Measurements from ENCODE around the gene PARN. TPM values are rescaled to one million over a fixed set of nuclear protein-coding genes. Genes with fewer than 3 reads are reported as not detected.
"Not testable (repeated sequence)": the region's sequence is repeated elsewhere in the genome, so short reads cannot be mapped to it uniquely, and the experiment has no call there.

Gene PARN
- total and polyA plus RNA-seq, 2 of the 8 experiments (the other 6 are each of a cell fraction or from before 2014, with no cell fraction given), result 24.5 to 44.6 TPM

DNA sequence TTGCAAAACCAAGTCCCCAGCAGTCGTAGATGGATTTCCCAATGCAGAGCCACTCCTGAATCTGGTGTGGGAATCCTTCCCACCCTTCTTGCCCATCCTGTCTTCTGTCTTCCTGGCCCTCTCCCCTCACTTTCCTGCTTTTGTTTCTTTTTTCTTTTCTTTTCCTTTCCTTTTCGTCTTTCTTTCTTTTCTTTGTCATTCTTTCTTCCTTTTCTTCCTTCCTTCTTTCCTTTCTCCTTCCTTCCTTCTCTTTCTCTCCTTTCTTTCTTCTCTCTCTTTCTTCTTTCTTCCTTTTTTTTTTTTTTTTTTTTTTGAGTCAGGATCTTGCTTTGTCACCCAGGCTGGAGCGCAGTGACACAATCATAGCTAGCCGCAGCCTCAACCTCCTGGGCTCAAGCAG, 209.8 kb downstream of the PARN start:
- 49% methylated on average over 3 of the region's 4 CpGs; no CpG with 5 or more reads in 1 of the 2 experiments for WGBS, 2 experiments (ENCODE audit: extremely low coverage in 1 of 2, insufficient coverage in 1 of 2, insufficient read length in 1 of 2, insufficient replicate concordance in 2 of 2, low coverage in 1 of 2, low lambda C conversion rate in 2 of 2, missing lambda C conversion rate in 1 of 2)
- H3K23me2 ChIP-seq (ENCODE audit: low read depth, low read length); H3K36me3 ChIP-seq (ENCODE audit: control insufficient read depth in 2 of 4, insufficient read depth in 4 of 4, low read length in 3 of 4); H2BK120ac ChIP-seq (replicated peaks; ENCODE audit: low read depth, low read length); H2BK12ac ChIP-seq (ENCODE audit: low read depth, low read length); H2BK15ac ChIP-seq (ENCODE audit: low read length); H3K27me3 ChIP-seq (replicated peaks in 1 of 4; ENCODE audit: control insufficient read depth in 3 of 4, extremely low read depth in 1 of 4, insufficient read depth in 3 of 4, low read length in 3 of 4); H4K20me1 ChIP-seq (replicated peaks in 1 of 2; ENCODE audit: control insufficient read depth in 1 of 2, insufficient read depth in 2 of 2, low read length in 2 of 2); H4K5ac ChIP-seq (ENCODE audit: insufficient read length, low read depth, low read length); H3K4me3 ChIP-seq (ENCODE audit: extremely low read depth in 1 of 4, insufficient read depth in 2 of 4, low read depth in 3 of 4, low read length in 4 of 4); H4K8ac ChIP-seq (ENCODE audit: extremely low read depth, insufficient read depth, low read length); H4K91ac ChIP-seq (replicated peaks; ENCODE audit: insufficient read length, low read length); H2BK20ac ChIP-seq (ENCODE audit: low read length); POLR2A ChIA-PET (ENCODE audit: partially characterized antibody); H3K56ac ChIP-seq (replicated peaks; ENCODE audit: insufficient read length, low read depth, low read length); H3K79me1 ChIP-seq (ENCODE audit: low read depth, low read length); H3K9ac ChIP-seq (replicated peaks in 1 of 4; ENCODE audit: extremely low read depth in 1 of 4, low read depth in 3 of 4, low read length in 3 of 4); H3K9me3 ChIP-seq (ENCODE audit: insufficient read depth in 2 of 2, low read depth in 1 of 2, low read length in 1 of 2); H3K23ac ChIP-seq (ENCODE audit: insufficient read length); H3K4me2 ChIP-seq (ENCODE audit: insufficient read depth in 1 of 2, low read depth in 2 of 2, low read length in 2 of 2); H2AK5ac ChIP-seq (ENCODE audit: low read depth, low read length); FAIRE-seq; H2AFZ ChIP-seq (ENCODE audit: low read length); H3K4ac ChIP-seq (replicated peaks; ENCODE audit: insufficient read length, low read depth, low read length); H3K14ac ChIP-seq (ENCODE audit: insufficient read length); H3K18ac ChIP-seq (ENCODE audit: extremely low read depth, low read length); CTCF ChIA-PET (ENCODE audit: partially characterized antibody); H2BK5ac ChIP-seq (ENCODE audit: low read depth, low read length); H3K79me2 ChIP-seq (ENCODE audit: control insufficient read depth in 1 of 2, insufficient read depth in 2 of 2, low read length in 2 of 2); H3K4me1 ChIP-seq (replicated peaks in 1 of 4; ENCODE audit: control insufficient read depth in 3 of 4, insufficient read depth in 4 of 4, low read length in 3 of 4); DNase-seq (ENCODE audit: low read depth in 1 of 2, low spot score in 2 of 2); H3K27ac ChIP-seq (ENCODE audit: low read depth, low read length): not testable (repeated sequence)
